ENCODE data around the gene SV2B. TPM values are rescaled to one million over a fixed set of nuclear protein-coding genes. Genes with fewer than 3 reads are reported as not detected.

SV2B gene, protein sequence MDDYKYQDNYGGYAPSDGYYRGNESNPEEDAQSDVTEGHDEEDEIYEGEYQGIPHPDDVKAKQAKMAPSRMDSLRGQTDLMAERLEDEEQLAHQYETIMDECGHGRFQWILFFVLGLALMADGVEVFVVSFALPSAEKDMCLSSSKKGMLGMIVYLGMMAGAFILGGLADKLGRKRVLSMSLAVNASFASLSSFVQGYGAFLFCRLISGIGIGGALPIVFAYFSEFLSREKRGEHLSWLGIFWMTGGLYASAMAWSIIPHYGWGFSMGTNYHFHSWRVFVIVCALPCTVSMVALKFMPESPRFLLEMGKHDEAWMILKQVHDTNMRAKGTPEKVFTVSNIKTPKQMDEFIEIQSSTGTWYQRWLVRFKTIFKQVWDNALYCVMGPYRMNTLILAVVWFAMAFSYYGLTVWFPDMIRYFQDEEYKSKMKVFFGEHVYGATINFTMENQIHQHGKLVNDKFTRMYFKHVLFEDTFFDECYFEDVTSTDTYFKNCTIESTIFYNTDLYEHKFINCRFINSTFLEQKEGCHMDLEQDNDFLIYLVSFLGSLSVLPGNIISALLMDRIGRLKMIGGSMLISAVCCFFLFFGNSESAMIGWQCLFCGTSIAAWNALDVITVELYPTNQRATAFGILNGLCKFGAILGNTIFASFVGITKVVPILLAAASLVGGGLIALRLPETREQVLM
- total RNA-seq, result under 0.01 TPM in 1 of 2 replicates, not detected in the other

GRCh38 chr15:91099995-91100813 lies at the start of gene SV2B:
Gene SV2B (plus strand): TSS chr15:91100257. CDS start chr15:91226264, 126,007 bp downstream.

Other genes starting within 250 kb of the SV2B start
- 108 and 120 TPM in 2 replicates for gene FURIN, start 231.7 kb upstream of the SV2B start, total RNA-seq
- gene FES, start 215.8 kb upstream of the SV2B start, total RNA-seq, result 17.4 and 23.2 TPM in 2 replicates
- 79.4 and 84.2 TPM in 2 replicates for gene MAN2A2, start 197.0 kb upstream of the SV2B start, total RNA-seq
- gene HDDC3, start 167.7 kb upstream of the SV2B start, total RNA-seq, result 11.8 and 14.3 TPM in 2 replicates
- 109 and 134 TPM in 2 replicates for gene UNC45A, start 165.0 kb upstream of the SV2B start, total RNA-seq
- 14.8 and 18.0 TPM in 2 replicates for gene RCCD1, start 145.4 kb upstream of the SV2B start, total RNA-seq
- gene PRC1, start 105.7 kb upstream of the SV2B start, total RNA-seq, result 17.8 and 47.7 TPM in 2 replicates
- 13.4 and 18.2 TPM in 2 replicates for gene VPS33B, start 77.7 kb upstream of the SV2B start, total RNA-seq

Measured in smooth muscle cell of the pulmonary artery (primary cell).